SH-SY5Y (cell line): ENCODE results near the gene CD151.

ENCODE experiments used
- GATA2 ChIP-seq: IDR thresholded peaks from 2 replicates; pipeline ENCODE4 v1.6.1; 2011; ENCODE audit warnings: mild to moderate bottlenecking, low read depth, low read length
- GATA3 ChIP-seq: IDR thresholded peaks from 2 replicates; pipeline ENCODE4 v1.6.1; 2011; ENCODE audit warnings: low read depth, mild to moderate bottlenecking, low read length, moderate library complexity

GRCh38 chr11:852762-853161, 20.0 kb downstream of the CD151 start:
- no peak for TF ChIP-seq GATA2
- no peak for TF ChIP-seq GATA3
